ENCODE results near the gene ANKRD6. TPM values are rescaled to one million over a fixed set of nuclear protein-coding genes. Genes with fewer than 3 reads are reported as not detected.

The ANKRD6 gene
- total and polyA plus RNA-seq, 2 experiments from 2014 or later = 9.3 to 20.9 TPM

- TF ChIP-seq EZH2 (IDR thresholded peaks at IDR 0.05; ENCODE audit: borderline replicate concordance) (no peak), EZH2phosphoT487 (IDR thresholded peaks at IDR 0.05; ENCODE audit: low read depth, severe bottlenecking, unreplicated experiment) (no peak), CTCF (IDR thresholded peaks at IDR 0.05; ENCODE audit: poor library complexity) (no peak)
- Histone ChIP-seq H3K4me2 (no peak overlapping the region), H3K79me2 (no peaks in the 10 kb centered on the region), H4K20me1 (ENCODE audit: insufficient read depth, poor library complexity, severe bottlenecking) (no peaks in the 10 kb centered on the region), H3K9me2 (replicated peaks; ENCODE audit: insufficient read depth) (no peaks in the 10 kb centered on the region), H3K9me3 (ENCODE audit: low read depth) (no peaks in the 10 kb centered on the region), H2AFZ (no peak overlapping the region), H3K27ac (no peak overlapping the region), H3K4me3 (no peak overlapping the region), H3K36me3 (replicated peaks; ENCODE audit: insufficient read depth, low read depth) (no peaks in the 10 kb centered on the region), H3K4me1 (ENCODE audit: insufficient read depth) (no peaks in the 10 kb centered on the region), H3K27me3 (no peaks in the 10 kb centered on the region)
- 33% methylated on average over 2 of the region's 4 CpGs for WGBS (ENCODE audit: low lambda C conversion rate, missing lambda C conversion rate)
- DNase-seq (ENCODE audit: low spot score) = no peak
These were observed 122.1 kb downstream of the ANKRD6 start for GRCh38 chr6:89555031-89555430.

GRCh38 chr6:89555806-89556205, 122.9 kb downstream of the ANKRD6 start:
- TF ChIP-seq EZH2 (IDR thresholded peaks at IDR 0.05; ENCODE audit: borderline replicate concordance) (no peak), CTCF (IDR thresholded peaks at IDR 0.05; ENCODE audit: poor library complexity) (no peak), EZH2phosphoT487 (IDR thresholded peaks at IDR 0.05; ENCODE audit: low read depth, severe bottlenecking, unreplicated experiment) (no peak)
- peaks cover 3% of the 10 kb centered on the region for H3K4me1 ChIP-seq (ENCODE audit: insufficient read depth)
- no peaks in the 10 kb centered on the region for H3K9me2 ChIP-seq (replicated peaks; ENCODE audit: insufficient read depth)
- no peaks in the 10 kb centered on the region for H3K9me3 ChIP-seq (ENCODE audit: low read depth)
- no peak overlapping the region for H3K27ac ChIP-seq
- H3K36me3 ChIP-seq (replicated peaks; ENCODE audit: insufficient read depth, low read depth) = no peaks in the 10 kb centered on the region
- H3K27me3 ChIP-seq = no peaks in the 10 kb centered on the region
- H3K4me2 ChIP-seq = no peak overlapping the region
- DNase-seq (ENCODE audit: low spot score) = no peak
- H3K4me3 ChIP-seq = no peak overlapping the region
- H4K20me1 ChIP-seq (ENCODE audit: insufficient read depth, poor library complexity, severe bottlenecking) = no peaks in the 10 kb centered on the region
- no peaks in the 10 kb centered on the region for H3K79me2 ChIP-seq
- WGBS (ENCODE audit: low lambda C conversion rate, missing lambda C conversion rate) = 40% methylated on average over 3 of the region's 3 CpGs
- no peak overlapping the region for H2AFZ ChIP-seq

DNA sequence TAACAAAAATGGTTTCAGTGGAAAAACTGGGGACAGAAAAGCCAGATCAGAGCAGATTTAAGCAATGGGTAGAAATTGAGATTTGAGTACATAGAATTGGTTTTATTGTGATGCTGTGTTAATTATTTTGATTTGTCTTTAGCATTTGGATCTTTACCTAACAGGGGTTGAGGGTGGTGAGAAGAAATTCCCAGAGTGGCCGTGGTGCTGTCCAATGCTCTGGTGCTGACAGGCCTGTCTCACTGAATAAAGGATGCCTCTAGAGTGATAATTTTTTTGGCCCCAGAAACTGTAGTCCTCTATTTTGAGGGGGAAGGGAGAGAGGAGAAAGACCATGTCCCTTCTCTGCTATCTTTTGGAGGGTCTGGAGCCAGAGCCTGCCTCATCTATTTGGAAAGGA, 126.5 kb downstream of the ANKRD6 start:
- WGBS (ENCODE audit: low lambda C conversion rate, missing lambda C conversion rate) = 43% methylated on average over 1 of the region's 1 CpG
- H2AFZ ChIP-seq = no peak overlapping the region
- DNase-seq (ENCODE audit: low spot score) = no peak
- H3K27ac ChIP-seq = no peak overlapping the region
- peaks cover 23% of the 10 kb centered on the region for H3K4me1 ChIP-seq (ENCODE audit: insufficient read depth)
- no peak overlapping the region for H3K4me3 ChIP-seq
- no peaks in the 10 kb centered on the region for H3K9me3 ChIP-seq (ENCODE audit: low read depth)
- H3K36me3 ChIP-seq (replicated peaks; ENCODE audit: insufficient read depth, low read depth) = no peaks in the 10 kb centered on the region
- no peaks in the 10 kb centered on the region for H3K27me3 ChIP-seq
- no peaks in the 10 kb centered on the region for H3K79me2 ChIP-seq
- H3K9me2 ChIP-seq (replicated peaks; ENCODE audit: insufficient read depth) = no peaks in the 10 kb centered on the region
- H4K20me1 ChIP-seq (ENCODE audit: insufficient read depth, poor library complexity, severe bottlenecking) = no peaks in the 10 kb centered on the region
- TF ChIP-seq EZH2phosphoT487 (IDR thresholded peaks at IDR 0.05; ENCODE audit: low read depth, severe bottlenecking, unreplicated experiment) (no peak), EZH2 (IDR thresholded peaks at IDR 0.05; ENCODE audit: borderline replicate concordance) (no peak), CTCF (IDR thresholded peaks at IDR 0.05; ENCODE audit: poor library complexity) (no peak)
- H3K4me2 ChIP-seq = no peak overlapping the region
